Stimulated activated CD4-positive, alpha-beta T cell treated with anti-CD3 and anti-CD28 coated beads, Interleukin-2, amount 100 ng/mL, for 48 hours (primary cell): ENCODE measurements around the gene UQCR10.

ENCODE experiments used
- DNase-seq, 2 donors: peaks; one replicate each; pipeline ENCODE4 v3.0.0-alpha.2; 2020

The UQCR10 gene

DNA sequence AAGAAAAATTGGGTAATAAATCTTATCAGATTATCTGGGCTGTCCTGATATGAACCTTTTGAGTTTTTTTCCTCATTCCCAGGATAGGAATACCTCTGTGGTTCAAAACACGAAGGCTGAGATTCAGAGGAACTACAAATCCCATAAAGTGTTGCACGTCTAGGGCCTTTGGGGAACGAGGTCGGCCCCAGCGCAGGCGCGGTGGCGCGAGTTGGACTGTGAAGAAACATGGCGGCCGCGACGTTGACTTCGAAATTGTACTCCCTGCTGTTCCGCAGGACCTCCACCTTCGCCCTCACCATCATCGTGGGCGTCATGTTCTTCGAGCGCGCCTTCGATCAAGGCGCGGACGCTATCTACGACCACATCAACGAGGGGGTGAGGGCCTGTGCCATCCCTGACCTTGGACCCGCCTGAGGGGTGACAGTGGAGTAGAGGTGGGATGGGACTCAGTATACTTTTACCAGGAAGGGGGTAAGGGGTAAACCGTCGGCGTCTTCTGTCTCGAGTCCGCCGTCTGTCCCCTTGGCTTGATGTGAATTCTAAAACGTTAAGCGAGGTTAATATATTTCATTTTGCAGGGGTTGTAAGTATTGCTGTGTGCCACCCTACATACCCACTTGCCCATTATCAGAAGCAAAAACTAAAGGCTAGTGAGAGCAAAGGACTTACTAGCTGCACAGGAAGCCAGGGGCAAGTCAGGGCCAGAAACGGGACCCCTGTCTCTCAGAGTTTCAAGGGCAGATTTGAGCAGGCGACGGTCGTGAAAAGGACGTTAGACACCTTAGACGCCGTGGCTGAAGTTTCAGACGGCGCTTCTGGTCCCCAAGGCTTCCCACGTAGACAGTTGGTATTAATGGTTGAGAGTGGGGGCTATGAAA, at the start of gene UQCR10:
Gene UQCR10, plus strand, starts transcription at position 199 of the 881 bp plus-strand sequence. Its CDS starts 30 bp downstream, at position 229.
- DNase-seq: peak; percentile 89 to 93

DNA sequence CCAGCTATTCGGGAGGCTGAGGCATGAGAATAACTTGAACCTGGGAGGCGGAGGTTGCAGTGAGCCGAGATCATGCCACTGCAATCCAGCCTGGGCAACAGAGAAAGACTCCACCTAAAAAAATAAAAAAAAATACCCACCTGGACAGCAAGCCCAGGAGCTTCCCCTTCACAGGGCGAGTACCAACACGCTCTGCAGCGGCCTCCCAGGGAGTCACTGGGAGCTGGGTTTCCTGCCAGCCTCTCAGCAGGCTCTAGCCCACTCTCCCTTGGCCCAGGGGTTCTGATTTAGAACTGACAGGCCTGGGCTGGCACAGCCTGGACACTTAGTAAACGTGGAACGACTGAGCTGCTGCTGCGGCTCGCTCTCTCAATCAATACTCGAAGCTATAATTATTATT, 49.4 kb upstream of the UQCR10 start:
- no peak for DNase-seq

DNA sequence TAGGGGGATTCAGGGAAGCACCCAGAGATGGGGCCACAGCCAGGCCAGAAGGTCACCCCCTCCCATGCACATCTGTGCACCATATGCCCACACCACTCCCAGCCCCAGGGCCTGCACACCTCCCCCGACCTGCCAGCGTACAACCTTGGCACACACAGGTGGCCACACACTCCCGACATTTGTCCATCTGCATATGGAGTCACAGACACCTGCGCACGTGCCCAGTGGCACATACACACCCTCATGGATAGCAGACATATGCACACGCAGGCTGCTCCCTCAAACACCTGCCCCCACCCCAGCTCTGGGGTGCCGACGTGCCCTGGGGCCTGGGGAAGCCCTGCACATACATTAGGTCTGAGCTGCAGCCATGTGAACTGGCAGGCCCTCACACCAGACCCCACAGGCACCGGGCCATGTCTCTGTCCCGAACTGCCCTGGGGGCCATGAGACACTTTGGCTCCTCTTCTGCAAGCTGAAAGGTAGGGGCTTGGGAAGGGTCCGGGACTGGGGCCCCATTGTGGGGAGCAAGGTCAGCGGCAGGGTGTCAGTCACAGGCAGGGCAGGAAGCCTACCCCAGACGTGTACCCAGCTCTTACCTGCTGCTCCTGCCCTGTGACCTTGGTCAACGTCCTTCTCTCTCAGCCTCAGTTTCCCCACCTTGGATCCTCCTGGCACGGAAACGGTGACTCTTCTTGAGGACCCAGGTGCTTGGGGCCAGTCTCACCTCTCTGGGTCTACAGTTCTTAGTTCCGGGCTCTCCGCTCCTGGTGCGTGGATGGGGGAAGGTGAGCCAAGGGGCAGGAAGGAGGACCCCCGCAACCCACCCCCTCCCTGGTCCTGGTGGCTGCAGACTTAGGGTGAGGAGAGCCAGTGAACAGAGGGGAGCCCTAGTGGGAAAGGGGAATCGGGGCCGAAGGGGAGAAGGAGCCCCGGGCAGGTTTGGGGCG, 47.9 kb upstream of the UQCR10 start:
- DNase-seq: no peak

DNA sequence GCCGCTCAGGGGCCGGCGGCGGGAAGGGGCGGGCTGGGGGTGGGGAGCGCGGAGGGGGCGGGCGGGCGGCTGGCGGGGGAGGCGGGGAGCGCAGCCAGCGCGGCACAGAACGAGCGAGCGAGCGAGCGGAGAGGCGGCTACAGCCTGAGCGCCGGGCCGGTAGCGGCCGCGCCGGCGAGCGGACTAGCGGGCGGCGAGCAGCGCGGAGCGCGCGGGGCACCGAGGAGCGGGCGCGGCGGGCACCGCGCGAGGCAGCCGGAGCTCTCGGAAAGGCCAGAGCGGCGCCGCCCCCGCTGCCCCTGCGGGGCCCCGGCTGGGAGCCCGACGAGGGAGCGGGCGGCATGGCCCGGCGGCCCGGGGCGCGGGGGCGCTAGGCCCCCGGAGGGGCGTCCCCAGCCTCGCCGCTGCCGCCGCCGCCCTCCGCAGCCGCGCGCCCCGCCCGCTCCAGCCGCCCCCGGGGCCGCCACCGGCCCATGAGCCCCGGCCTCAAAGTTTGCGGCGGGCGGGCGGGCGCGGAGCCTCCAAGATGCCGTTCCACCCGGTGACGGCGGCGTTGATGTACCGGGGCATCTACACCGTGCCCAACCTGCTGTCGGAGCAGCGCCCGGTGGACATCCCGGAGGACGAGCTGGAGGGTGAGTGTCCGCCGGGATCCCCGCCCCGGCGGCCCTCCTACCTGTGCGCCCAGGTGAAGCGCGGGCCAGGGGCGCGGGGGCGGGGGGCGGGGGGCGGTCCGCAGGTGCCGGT, 47.1 kb upstream of the UQCR10 start, which contains the start of gene CABP7:
Gene CABP7, plus strand, starts transcription at position 105 of the 747 bp plus-strand sequence. Its CDS starts 422 bp downstream, at position 527.
- no peak for DNase-seq

DNA sequence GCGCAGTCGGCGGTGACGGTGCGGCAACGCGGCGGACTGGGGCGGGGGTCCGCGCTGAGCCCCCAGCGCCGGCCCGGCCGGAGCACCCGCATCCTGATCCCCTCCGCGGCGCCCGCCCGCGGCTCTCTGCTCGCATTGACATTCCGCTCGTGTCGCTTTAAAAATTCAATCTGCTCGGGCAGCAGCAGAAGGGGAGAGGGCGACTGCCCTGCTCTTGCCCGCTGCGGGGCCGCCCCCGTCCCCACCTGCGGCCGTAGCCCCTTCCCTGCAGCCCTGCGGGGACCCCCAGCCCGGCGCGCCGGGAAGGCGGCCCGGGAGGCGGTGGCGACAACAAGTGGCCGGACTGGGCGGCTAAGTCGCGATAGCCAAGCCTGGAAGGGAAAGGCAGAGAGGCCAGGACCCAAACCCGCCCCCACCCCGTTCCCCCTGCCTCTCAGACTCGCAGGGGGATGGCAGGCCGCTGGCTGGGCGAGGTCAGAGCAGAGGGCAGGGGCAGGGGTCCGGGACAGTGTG, 46.3 kb upstream of the UQCR10 start:
- DNase-seq: no peak

DNA sequence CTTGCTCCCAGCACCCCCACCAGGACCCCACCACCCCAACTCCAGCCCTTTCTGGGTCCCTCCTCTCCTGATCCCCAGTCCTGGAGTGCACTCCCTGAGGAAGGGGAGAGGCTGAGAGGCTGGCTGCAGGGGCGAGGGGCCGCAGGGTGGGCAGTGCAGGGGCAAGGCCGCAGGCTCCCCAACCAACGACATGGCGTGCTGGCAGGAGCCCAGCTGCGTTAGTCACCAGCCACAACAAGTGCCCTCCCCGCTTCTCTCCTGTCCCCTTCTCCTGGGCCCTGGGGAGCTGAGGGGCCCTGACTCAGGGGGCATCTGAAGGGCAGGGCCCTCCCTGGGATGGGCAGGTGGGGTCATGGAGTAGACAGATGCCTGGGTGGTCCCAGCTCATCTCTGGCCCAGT, 45.0 kb upstream of the UQCR10 start:
- DNase-seq: no peak

DNA sequence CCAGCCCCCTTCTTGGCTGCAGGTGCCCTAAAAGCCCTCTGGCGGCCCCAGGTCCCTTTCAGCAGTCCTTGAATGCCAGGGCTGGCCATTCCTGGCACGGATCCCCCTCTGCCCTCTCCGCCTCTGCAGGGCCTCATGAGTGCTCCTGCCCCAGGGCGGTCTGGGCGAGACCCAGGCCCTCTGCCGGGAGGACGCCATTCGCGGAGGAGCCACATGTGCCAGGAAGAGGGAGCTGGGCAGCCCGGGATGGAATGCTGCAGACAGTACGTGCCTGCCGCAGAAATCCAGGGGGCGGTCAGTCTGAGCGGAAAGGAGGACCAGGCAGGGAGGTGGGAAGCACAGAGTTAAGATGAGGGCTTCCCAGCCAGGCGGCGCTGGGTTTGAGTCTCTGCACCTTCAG, 44.6 kb upstream of the UQCR10 start:
- no peak for DNase-seq

DNA sequence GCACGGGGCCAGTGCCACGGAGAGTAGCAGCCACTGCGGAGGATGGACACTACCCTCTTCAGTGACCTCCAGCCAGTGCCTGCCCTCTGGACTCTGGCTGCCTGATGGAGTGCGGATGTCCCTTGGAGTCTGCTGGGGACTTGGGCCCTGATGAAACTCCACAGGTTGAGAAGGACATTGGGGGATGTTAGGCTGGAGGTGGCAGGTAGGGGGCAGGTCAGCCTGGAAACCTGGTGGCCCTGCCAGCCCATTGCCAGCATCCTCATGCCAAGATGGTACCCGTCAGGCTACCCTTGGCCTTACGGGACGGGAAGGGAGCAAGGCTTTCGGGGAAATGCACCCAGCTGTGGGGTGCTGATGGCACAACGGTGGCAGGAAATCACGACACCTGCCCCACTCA, 43.4 kb upstream of the UQCR10 start:
- DNase-seq: no peak

DNA sequence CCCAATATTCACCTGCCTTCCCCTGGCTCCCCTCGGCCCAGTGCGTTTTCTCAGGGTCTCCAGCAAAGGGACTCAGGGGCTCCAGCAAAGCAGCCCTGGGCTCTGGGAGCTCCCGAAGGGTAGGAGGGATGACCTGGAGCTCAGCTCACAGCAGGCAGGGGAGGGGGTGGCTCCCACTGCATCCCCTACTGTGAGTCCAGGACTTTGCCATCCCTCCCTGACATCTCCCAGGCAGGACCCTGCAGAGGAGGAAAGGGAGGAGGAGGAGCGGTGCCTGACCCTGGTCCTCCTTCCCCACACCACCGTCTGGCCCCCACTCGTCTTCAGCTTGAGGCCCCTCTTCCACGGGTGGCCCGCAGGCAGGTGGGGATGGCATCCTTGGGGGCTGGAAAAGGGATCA, 42.3 kb upstream of the UQCR10 start:
- DNase-seq: no peak

DNA sequence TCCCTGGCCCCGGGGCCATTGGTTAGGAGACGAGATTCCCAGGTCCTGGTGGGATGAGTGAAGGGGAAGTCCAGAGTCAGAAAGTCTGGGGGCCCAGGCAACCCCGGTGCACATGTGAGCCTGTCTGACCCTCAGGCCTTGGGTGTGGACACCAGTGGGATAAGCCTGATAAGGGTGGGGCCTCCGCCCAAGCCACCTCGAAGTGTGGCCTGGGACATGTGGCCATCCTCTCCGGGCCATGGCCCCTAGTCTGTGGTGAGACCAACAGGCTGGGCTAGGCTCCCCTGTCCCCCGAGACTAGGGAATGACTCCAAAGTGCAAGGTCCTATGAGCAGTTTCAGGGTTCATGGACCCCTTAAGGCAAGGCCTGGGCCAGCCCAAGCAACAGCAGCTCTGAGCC, 41.1 kb upstream of the UQCR10 start:
- no peak for DNase-seq

DNA sequence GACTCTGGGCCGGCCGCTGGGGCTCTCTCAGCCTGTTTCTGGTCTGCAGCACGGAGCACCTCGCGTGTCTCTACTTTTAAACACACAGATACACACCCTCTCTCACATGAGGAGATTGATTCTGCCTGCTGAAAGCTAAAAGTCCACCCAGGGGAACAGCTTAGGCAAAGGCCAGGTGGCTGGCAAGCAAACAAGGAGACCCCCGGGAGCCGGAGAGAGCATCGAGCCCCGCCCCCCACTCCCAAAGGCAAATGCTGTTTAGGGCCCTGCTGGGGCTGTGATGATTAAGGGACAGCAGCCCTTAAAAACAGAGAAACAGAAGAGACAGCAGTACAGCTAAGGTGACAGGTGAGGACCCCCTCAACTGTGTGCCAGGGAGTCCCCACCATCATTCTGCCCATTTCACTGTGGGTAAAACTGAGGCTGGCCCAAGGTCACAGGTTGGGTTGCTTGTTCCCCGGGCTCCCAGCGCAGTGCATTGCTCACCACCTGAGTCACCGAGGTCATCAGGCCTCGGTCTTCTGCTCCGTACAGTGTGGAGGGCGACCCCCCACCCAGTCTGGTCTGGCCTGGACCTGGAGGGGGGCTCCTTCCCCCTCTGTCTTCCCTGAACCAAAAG, 40.5 kb upstream of the UQCR10 start:
- no peak for DNase-seq

DNA sequence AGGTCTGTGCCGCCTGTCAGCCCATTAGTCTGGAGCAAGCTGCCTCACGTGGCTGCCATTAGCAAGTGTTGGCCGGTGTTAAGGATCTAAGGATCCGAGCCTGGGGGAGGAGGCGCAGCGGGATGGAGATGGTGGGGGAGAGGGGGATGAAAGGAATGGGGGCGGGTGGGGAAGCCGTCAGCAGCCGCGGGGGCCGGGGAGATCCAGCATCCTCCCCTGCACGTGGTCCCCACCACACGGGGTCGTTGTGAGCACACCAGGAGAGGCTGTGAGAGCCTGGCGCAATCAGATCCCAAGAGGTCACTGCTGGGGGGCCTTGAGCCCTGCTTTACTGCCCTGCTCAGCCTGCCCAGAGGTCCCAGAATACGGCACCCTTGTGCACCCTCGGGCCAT, 40.0 kb upstream of the UQCR10 start:
- no peak for DNase-seq

DNA sequence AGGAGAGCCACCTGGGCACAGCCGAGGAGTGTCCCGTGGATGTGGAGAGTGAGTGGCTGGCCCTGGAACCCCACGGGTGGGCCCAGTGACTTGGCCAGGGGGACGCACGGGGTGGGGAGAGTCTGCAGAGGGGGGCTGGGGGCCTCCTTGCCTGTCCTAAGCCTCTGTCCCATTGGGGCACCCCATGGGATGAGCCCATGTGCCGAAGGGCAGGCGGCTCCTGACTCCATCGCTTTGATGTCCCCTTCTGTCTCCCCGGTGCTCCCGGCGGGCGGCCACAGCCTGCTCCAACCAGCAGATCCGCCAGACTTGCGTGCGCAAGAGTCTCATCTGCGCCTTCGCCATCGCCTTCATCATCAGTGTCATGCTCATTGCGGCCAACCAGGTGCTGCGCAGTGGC, 38.0 kb upstream of the UQCR10 start:
- DNase-seq: no peak

DNA sequence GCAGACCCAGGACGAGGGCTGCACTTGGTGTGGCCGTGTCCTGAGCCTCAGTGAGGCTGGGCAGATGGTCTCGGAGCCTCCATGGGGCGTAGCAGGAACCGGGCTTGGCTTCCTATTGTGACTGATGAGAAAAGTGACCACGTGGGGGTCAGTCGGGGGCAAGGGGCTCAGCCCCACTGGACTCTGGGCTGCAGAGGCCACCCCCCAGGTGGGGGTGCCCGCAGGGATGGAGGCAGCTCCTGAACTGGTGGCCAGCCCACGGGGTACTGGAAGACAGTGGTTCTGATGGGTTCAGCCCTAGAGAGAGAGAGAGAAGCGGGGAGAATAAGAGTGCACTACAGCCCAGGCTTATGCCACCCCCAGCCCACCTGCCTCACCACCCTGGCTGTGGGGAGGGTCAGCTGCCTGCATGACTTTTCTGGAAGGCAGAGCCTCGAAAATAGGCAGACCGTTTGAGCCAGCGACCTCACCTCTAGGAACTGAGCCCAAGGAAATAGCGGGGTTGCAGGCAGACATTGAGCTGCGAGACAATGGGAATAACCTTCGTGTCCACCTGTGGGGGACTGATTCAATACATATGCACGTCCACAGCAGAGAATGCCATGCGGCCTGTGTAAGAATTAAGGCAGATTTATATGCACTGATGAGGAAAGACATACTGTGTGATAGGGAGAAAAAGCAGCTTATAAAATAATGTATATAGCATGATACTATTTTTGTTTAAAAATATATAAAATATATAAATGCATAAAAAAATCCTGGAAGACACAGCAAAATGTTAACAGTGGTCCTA, 35.9 kb upstream of the UQCR10 start:
- no peak for DNase-seq

DNA sequence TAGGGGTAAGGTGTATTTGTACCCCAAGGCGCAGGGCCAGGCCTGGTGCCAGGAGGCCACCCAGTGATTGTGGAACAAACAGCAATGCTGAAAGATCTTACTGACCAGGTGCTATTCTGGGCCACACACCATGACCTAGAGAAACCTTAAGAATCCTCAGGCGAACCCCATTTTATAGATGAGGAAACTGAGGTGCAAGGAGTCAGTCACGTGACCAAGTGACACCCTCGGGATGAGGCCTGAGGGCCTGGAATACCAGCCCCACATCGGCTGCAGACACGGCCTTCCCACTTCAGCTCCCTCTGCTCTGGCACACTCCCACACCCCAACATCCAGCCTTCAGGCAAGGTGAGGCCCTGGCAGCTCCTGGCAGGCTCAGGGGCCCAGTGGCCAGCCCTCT, 34.3 kb upstream of the UQCR10 start:
- no peak for DNase-seq

DNA sequence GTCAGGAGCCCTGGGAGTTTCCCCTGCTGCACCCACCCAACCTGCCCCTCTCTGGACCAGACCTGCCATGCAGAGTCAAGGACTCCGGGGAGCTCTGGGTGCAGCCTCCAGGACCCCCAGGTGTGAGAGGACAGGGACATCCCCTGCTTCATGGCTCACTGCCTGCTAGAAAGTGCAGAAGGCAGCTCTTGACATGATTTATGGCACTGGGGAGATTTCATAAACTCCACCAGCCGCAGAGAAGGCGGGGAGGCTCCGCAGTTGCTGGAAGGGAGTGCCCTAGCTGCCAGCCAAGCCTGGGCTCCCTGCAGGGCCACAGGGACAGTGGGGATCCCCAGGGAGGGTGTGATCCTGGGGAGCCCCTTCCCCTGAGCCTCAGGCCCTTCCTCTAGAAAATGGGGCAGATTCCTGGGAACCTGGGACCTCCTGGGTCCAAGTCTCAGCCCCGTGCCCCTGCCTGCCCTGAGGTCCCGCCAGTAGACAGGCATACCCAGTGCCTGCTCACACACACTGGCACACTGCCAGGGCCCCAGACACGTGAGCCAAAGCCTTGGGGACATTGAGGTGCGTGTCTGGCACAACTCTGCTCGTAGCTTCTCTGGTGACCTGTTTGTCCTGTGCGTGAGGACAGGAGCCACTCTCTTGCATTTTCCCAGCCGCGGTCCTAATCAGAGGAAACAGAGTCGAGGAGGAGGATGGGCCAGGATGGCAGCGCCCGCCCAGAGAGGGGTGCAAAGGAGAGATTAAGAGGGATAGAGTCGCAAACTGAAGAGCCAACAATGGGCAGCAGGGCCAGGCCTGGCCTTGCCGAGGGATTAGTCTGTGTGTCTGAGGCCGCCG, 33.6 kb upstream of the UQCR10 start:
- no peak for DNase-seq

DNA sequence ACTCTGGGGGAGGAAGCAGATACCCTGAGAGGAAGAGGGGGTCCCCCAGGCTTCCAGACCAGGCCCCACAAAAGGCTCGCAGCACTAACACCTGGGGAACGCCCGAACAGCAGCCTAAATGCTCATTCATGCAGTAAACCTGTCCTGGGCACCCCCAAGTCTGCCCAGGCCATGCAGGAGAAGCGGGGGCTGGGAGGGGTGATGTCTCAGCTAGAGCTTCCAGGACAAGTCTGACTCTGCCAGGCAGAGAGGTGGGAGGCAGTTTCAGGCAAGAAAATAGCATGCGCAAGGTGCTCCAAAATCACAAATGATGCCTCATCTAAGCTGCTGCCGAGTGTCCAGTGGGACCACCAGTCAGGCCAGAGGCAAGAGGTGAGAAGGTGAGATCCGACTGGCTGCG, 32.8 kb upstream of the UQCR10 start:
- no peak for DNase-seq

DNA sequence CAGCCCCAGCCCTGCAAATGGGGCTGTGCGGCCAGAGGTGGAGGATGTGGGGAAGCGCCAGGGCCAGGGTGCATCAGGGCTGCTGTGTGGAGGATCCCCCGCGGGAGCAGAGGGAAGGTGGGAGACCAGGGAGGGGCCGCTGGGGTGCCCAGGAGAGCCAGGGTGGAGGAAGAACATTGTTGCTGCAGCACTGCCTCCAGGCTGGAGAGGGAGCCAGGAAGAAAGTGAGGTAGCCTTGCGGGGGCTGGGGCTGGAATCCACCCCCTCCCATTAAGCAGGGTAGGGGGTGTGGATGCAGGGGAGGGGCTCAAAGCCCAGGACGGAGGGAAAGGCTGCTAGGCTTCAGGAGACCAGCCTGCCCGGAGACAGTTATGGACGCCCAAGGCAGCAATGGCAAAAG, 32.3 kb upstream of the UQCR10 start:
- DNase-seq: no peak

DNA sequence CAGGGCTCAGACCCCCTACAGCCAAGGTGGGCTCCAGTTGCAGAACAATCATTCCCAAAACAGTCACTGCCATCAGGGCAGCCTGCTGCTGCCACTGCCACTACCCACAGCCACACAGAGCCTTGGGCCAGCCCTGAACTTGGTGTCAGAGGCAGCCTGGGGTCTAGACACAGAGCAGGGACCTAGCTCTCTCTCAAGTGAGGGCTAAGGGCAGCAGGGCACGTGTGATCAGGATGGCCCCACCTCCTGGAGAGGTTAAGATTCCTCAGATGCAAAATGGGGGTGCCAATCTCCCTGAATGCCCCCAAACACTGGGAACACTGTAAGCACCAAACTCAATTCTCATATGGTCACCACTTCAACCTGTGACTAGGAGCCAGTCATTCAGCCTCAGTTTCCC, 31.8 kb upstream of the UQCR10 start:
- DNase-seq: no peak
